ENCODE results near the gene TSGA10IP. TPM values are rescaled to one million over a fixed set of nuclear protein-coding genes. Genes with fewer than 3 reads are reported as not detected.

TSGA10IP gene
- polyA plus RNA-seq, 1 donor (not counting 4 experiments of a cell fraction or from before 2014, with no cell fraction given): not detected

DNA sequence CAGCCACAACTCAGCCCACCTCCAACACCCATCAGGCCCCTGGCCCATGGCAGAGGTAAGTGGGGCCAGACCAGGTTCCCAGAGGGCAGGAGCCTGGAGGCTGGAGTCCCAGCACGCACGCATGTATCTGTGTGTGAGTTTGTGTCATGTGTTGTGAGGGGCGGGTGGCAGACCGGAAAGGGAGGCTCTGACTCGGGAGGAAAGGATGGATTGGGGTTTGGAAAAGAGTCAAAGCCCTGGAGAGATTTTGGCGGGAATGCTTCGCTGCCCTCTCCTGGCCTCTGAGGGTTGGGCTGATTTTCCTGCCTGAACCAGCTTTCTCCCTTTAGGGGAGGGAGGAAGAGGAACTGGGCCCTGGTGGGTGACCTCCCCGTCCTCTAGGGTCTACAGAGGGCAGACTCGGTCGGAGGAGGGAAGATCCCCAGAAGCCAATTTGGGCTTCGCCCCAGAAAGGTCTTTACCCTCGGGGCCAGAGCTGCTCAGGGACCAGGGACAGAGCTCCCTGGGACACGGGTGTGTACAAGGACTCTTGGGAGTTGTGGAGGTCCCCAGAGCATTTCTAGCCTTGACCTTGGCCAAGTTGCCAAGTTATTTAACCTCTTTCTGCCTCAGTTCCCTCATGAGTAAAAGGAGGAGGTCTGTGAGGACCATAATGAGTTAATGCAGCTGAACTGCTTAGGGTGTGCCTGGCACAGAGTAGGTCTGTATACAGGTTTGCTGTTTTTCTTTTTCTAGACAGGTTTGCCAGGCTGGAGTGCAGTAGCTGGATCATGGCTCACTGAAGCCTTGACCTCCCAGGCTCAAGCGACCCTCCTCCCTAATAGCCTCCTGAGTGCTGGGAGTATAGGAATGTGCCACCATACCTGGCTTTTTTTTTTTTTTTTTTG, 33.4 kb upstream of the TSGA10IP start:
- Histone ChIP-seq H2AFZ (ENCODE audit: control insufficient read depth, low read length) (no peak overlapping the region), H3K79me2 (ENCODE audit: control insufficient read depth, insufficient read depth, low read length) (peaks cover 12% of the 10 kb centered on the region), H3K36me3 (ENCODE audit: control insufficient read depth in 2 of 2, extremely low read depth in 1 of 2, insufficient read depth in 2 of 2, low read length in 2 of 2) (no peaks in the 10 kb centered on the region), H3K9me1 (ENCODE audit: control insufficient read depth, extremely low read depth, insufficient read depth, low read length) (no peaks in the 10 kb centered on the region), H4K20me1 (ENCODE audit: control insufficient read depth, extremely low read depth, insufficient read depth, low read length) (no peaks in the 10 kb centered on the region), H3K4me2 (ENCODE audit: control insufficient read depth, extremely low read depth, insufficient read depth, low read depth, low read length) (peak overlapping the region; percentile 71), H3K27me3 (ENCODE audit: control insufficient read depth, extremely low read depth, insufficient read depth, low read length) (no peaks in the 10 kb centered on the region), H3K9me3 (ENCODE audit: control insufficient read depth, low read depth, low read length) (no peaks in the 10 kb centered on the region), H3K4me1 (ENCODE audit: control insufficient read depth, extremely low read depth, insufficient read depth, low read length) (peaks cover 62% of the 10 kb centered on the region), H3K27ac (ENCODE audit: control insufficient read depth, insufficient read depth, low read length) (peak overlapping the region; percentile 95), H3K4me3 (ENCODE audit: control insufficient read depth in 2 of 3, extremely low read depth in 1 of 3, insufficient read depth in 2 of 3, low read depth in 1 of 3, low read length in 3 of 3) (peak overlapping the region in 2 of 3 experiments; percentile 22 to 48), H3K9ac (ENCODE audit: control insufficient read depth, extremely low read depth, insufficient read depth, low read length) (peak overlapping the region; percentile 86)
- DNase-seq (ENCODE audit: low read depth, low spot score) (no peak), FAIRE-seq (peak; percentile 34)
- no peak for TF ChIP-seq EZH2 (IDR thresholded peaks at IDR 0.05; ENCODE audit: low read length)
- TF ChIP-seq, protein P1, sequence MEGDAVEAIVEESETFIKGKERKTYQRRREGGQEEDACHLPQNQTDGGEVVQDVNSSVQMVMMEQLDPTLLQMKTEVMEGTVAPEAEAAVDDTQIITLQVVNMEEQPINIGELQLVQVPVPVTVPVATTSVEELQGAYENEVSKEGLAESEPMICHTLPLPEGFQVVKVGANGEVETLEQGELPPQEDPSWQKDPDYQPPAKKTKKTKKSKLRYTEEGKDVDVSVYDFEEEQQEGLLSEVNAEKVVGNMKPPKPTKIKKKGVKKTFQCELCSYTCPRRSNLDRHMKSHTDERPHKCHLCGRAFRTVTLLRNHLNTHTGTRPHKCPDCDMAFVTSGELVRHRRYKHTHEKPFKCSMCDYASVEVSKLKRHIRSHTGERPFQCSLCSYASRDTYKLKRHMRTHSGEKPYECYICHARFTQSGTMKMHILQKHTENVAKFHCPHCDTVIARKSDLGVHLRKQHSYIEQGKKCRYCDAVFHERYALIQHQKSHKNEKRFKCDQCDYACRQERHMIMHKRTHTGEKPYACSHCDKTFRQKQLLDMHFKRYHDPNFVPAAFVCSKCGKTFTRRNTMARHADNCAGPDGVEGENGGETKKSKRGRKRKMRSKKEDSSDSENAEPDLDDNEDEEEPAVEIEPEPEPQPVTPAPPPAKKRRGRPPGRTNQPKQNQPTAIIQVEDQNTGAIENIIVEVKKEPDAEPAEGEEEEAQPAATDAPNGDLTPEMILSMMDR (optimal IDR thresholded peaks at IDR 0.05 in 1 of 3, IDR thresholded peaks at IDR 0.05 in 1 of 3, conservative IDR thresholded peaks at IDR 0.05 in 1 of 3; ENCODE audit: extremely low read depth in 1 of 3, insufficient read depth in 2 of 3, low read length in 3 of 3): peak in 2 of 3 experiments; percentile 24 to 35
- dilution Hi-C loops (cut with MboI; ENCODE audit: extremely low pct_ligation_motif_present, low sequenced_read_pairs): no loop called here

DNA sequence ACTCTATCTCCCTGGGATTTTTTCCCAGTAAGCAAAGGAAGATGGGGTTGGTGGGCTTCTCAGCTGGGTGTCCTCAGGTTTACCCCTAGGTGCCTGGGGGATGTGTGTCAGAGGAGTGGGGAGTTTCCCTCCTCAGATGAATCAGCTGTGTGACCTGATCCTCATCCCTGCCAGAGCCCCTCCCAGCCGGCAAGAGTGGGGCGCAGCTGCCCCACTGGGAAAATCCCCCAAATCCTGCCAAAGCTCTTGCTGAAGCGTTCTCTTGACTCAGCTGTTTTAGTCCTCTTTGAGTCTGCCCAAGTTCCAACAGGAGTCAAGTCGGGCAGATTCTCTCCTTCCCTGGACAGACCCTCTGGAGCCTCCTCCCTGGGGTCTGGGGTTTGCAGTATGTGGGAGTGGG, 32.4 kb upstream of the TSGA10IP start:
- no peak for DNase-seq (ENCODE audit: low read depth, low spot score)
- H3K9me1 ChIP-seq (ENCODE audit: control insufficient read depth, extremely low read depth, insufficient read depth, low read length): no peaks in the 10 kb centered on the region
- peak overlapping the region; percentile 71 for H3K4me2 ChIP-seq (ENCODE audit: control insufficient read depth, extremely low read depth, insufficient read depth, low read depth, low read length)
- dilution Hi-C loops (cut with MboI; ENCODE audit: extremely low pct_ligation_motif_present, low sequenced_read_pairs): no loop called here
- peak; percentile 9 for FAIRE-seq
- H3K79me2 ChIP-seq (ENCODE audit: control insufficient read depth, insufficient read depth, low read length): peaks cover 21% of the 10 kb centered on the region
- H3K4me3 ChIP-seq (ENCODE audit: control insufficient read depth in 2 of 3, extremely low read depth in 1 of 3, insufficient read depth in 2 of 3, low read depth in 1 of 3, low read length in 3 of 3): peak overlapping the region in 2 of 3 experiments; percentile 18 to 35
- no peaks in the 10 kb centered on the region for H3K27me3 ChIP-seq (ENCODE audit: control insufficient read depth, extremely low read depth, insufficient read depth, low read length)
- H3K36me3 ChIP-seq (ENCODE audit: control insufficient read depth in 2 of 2, extremely low read depth in 1 of 2, insufficient read depth in 2 of 2, low read length in 2 of 2): no peaks in the 10 kb centered on the region
- H3K4me1 ChIP-seq (ENCODE audit: control insufficient read depth, extremely low read depth, insufficient read depth, low read length): peaks cover 69% of the 10 kb centered on the region
- no peaks in the 10 kb centered on the region for H3K9me3 ChIP-seq (ENCODE audit: control insufficient read depth, low read depth, low read length)
- no peak overlapping the region for H2AFZ ChIP-seq (ENCODE audit: control insufficient read depth, low read length)
- peak overlapping the region; percentile 95 for H3K27ac ChIP-seq (ENCODE audit: control insufficient read depth, insufficient read depth, low read length)
- no peaks in the 10 kb centered on the region for H4K20me1 ChIP-seq (ENCODE audit: control insufficient read depth, extremely low read depth, insufficient read depth, low read length)
- no peak for TF ChIP-seq EZH2 (IDR thresholded peaks at IDR 0.05; ENCODE audit: low read length)
- peak overlapping the region; percentile 86 for H3K9ac ChIP-seq (ENCODE audit: control insufficient read depth, extremely low read depth, insufficient read depth, low read length)

All from keratinocyte (primary cell).